Testis (tissue), 2 donors: ENCODE results near the gene DNAJC6.

ENCODE experiments used
- POLR2A ChIP-seq: fragments of 450-650 bp; IDR thresholded peaks from one replicate; pipeline ENCODE4 v1.6.1; 2017; ENCODE audit warnings: antibody characterized with exemption, mild to moderate bottlenecking, moderate library complexity
- TF ChIP-seq, protein P1 (sequence below), 3 experiments: fragments of 450-650 bp in 2 of 3; fragments of 200-600 bp in 1 of 3; sonication (generic) in 1 of 3; IDR thresholded peaks; one replicate each; pipeline ENCODE4 v1.5.1; 2016 to 2019; ENCODE audit warnings: antibody characterized with exemption in 3 of 3, mild to moderate bottlenecking in 2 of 3, moderate library complexity in 1 of 3

DNA sequence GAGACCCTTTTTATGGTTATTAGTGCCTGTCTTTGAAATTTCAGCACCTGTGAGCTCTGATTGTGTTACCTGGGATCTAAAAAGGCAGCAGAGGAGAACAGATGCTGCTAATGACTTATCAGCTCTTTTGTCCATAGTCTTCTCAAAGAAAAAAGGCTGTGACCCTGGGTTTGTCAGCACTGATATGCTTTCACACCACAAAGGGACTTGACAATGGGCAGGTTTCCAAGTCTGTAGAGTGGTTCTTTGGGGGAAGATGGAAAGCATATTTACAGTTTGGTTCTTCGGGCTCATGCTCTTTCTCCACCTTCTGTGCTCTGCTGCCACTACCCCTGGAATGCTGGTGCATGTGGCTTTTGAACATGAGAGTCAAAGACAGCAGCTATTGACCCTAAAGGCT lies 32.0 kb downstream of the DNAJC6 start:
- no peak for TF ChIP-seq POLR2A
- TF ChIP-seq, protein P1, sequence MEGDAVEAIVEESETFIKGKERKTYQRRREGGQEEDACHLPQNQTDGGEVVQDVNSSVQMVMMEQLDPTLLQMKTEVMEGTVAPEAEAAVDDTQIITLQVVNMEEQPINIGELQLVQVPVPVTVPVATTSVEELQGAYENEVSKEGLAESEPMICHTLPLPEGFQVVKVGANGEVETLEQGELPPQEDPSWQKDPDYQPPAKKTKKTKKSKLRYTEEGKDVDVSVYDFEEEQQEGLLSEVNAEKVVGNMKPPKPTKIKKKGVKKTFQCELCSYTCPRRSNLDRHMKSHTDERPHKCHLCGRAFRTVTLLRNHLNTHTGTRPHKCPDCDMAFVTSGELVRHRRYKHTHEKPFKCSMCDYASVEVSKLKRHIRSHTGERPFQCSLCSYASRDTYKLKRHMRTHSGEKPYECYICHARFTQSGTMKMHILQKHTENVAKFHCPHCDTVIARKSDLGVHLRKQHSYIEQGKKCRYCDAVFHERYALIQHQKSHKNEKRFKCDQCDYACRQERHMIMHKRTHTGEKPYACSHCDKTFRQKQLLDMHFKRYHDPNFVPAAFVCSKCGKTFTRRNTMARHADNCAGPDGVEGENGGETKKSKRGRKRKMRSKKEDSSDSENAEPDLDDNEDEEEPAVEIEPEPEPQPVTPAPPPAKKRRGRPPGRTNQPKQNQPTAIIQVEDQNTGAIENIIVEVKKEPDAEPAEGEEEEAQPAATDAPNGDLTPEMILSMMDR (IDR thresholded peaks at IDR 0.05), result no peak
